Caco-2 (cell line): ENCODE results near the gene MTHFD1L. TPM values are rescaled to one million over a fixed set of nuclear protein-coding genes. Genes with fewer than 3 reads are reported as not detected.

Experiments
- BruUV-seq: library from RNA; stranded (reverse); fragments of 400-500 nt; replicated peaks from 2 replicates; lab custom pipeline; 2021; lab: Mats Ljungman, UMichigan
- CTCF ChIA-PET: fragments of 300-600 bp; sonication (Branson Sonifier 250); formaldehyde crosslinking; loops from one replicate; lab custom pipeline; 2022; ENCODE audit warnings: antibody characterized with exemption; lab: Charles Lee
- POLR2A ChIA-PET: fragments of 300-600 bp; sonication (Branson Sonifier 250); formaldehyde crosslinking; loops from one replicate; lab custom pipeline; 2022; ENCODE audit warnings: antibody characterized with exemption; lab: Charles Lee
- DNase-seq, 2 experiments: peaks; one replicate each; pipeline versions ENCODE4 v3.0.0 to v3.0.0-alpha.2; 2020 to 2022
- H3K27me3 ChIP-seq: replicated peaks from 2 replicates; pipeline ENCODE4 v1.6.0; 2011; ENCODE audit warnings: low read length; ENCODE audit not compliant: control insufficient read depth, insufficient read depth
- H3K36me3 ChIP-seq: 2 replicates; pipeline ENCODE4 v1.5.1; 2011; ENCODE audit warnings: low read length; ENCODE audit not compliant: control insufficient read depth, insufficient read depth
- H3K4me1 ChIP-seq: fragments of 250-450 bp; sonication (Bioruptor Pico); 2 replicates; pipeline ENCODE4 v1.5.1; 2020; ENCODE audit warnings: mild to moderate bottlenecking
- H3K4me3 ChIP-seq: 2 replicates; pipeline ENCODE4 v1.5.1; 2011; ENCODE audit warnings: low read depth, mild to moderate bottlenecking, control low read depth, low read length
- H3K9me3 ChIP-seq: fragments of 250-450 bp; sonication (Bioruptor Pico); 2 replicates; pipeline ENCODE4 v1.5.1; 2020; ENCODE audit warnings: mild to moderate bottlenecking, moderate library complexity
- H3K27ac Mint-ChIP-seq: one replicate; pipeline ENCODE4 v1.8.0; 2022; ENCODE audit warnings: mixed read lengths; ENCODE audit not compliant: unreplicated experiment
- H3K27me3 Mint-ChIP-seq: one replicate; pipeline ENCODE4 v1.8.0; 2022; ENCODE audit warnings: mixed read lengths; ENCODE audit not compliant: insufficient read depth, unreplicated experiment
- H3K36me3 Mint-ChIP-seq: one replicate; pipeline ENCODE4 v1.8.0; 2022; ENCODE audit warnings: mild to moderate bottlenecking, mixed read lengths; ENCODE audit not compliant: insufficient read depth, unreplicated experiment
- H3K4me1 Mint-ChIP-seq: one replicate; pipeline ENCODE4 v1.8.0; 2022; ENCODE audit warnings: low read depth, mixed read lengths; ENCODE audit not compliant: unreplicated experiment
- H3K4me3 Mint-ChIP-seq: one replicate; pipeline ENCODE4 v1.8.0; 2022; ENCODE audit warnings: mild to moderate bottlenecking, moderate library complexity, mixed read lengths; ENCODE audit not compliant: unreplicated experiment
- H3K9me3 Mint-ChIP-seq: one replicate; pipeline ENCODE4 v1.8.0; 2022; ENCODE audit warnings: mixed read lengths; ENCODE audit not compliant: unreplicated experiment
- intact Hi-C: fragments of 100-400 bp; cut with micrococcal nuclease; formaldehyde crosslinking; loops from one replicate; pipeline ENCODE4 v1.10.0; 2022; ENCODE audit not compliant: unreplicated experiment
- total RNA-seq: library from RNA; stranded (reverse); gene quantifications from 2 replicates; pipeline ENCODE4 v1.2.3, GENCODE V29; 2022
- TF ChIP-seq, protein P1 (sequence below), 2 experiments: fragments of 200-600 bp in 1 of 2; IDR thresholded peaks; 1 replicate in 1 of 2; 2 replicates in 1 of 2; pipeline versions ENCODE4 v1.5.1 to v1.8.0; 2011 to 2022; ENCODE audit warnings: antibody characterized with exemption in 1 of 2, control low read depth in 1 of 2, inconsistent platforms in 1 of 2, low read depth in 1 of 2, low read length in 1 of 2, mild to moderate bottlenecking in 1 of 2, moderate library complexity in 1 of 2; ENCODE audit not compliant: insufficient read depth in 1 of 2, severe bottlenecking in 1 of 2, unreplicated experiment in 1 of 2

MTHFD1L gene
- total RNA-seq, 1 experiment from 2014 or later = 102 TPM

DNA sequence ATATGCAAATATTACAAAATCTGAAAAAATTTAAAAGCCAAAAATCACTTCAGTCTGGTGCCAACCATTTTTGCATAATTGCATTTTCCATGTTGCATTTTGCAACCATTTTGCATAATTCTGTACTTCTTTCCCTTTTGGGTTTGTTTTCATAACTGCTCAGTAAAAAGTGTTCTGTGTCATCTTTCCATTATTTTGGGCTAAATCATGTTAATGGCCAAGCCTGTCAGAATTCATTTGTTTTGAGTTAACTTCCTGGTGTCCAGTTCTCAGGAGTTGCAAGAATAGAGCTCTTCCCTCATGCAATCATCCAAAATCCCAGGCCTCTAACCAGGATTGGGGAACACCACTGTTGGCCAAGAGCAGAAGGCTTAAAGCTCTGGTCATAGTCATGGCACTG lies 133.6 kb downstream of the MTHFD1L start:
- no peak overlapping the region for H3K4me3 ChIP-seq
- H3K36me3 ChIP-seq = no peaks in the 10 kb centered on the region
- DNase-seq = no peak
- Mint-ChIP-seq H3K4me3 (no peak overlapping the region), H3K27ac (no peak overlapping the region), H3K4me1 (no peaks in the 10 kb centered on the region), H3K36me3 (peaks cover 21% of the 10 kb centered on the region), H3K9me3 (no peaks in the 10 kb centered on the region), H3K27me3 (no peaks in the 10 kb centered on the region)
- ChIA-PET CTCF (no interaction called here), POLR2A (no interaction called here)
- BruUV-seq = no TSS peak
- no peaks in the 10 kb centered on the region for H3K27me3 ChIP-seq
- no peaks in the 10 kb centered on the region for H3K4me1 ChIP-seq
- intact Hi-C loops = no loop called here
- TF ChIP-seq, protein P1, sequence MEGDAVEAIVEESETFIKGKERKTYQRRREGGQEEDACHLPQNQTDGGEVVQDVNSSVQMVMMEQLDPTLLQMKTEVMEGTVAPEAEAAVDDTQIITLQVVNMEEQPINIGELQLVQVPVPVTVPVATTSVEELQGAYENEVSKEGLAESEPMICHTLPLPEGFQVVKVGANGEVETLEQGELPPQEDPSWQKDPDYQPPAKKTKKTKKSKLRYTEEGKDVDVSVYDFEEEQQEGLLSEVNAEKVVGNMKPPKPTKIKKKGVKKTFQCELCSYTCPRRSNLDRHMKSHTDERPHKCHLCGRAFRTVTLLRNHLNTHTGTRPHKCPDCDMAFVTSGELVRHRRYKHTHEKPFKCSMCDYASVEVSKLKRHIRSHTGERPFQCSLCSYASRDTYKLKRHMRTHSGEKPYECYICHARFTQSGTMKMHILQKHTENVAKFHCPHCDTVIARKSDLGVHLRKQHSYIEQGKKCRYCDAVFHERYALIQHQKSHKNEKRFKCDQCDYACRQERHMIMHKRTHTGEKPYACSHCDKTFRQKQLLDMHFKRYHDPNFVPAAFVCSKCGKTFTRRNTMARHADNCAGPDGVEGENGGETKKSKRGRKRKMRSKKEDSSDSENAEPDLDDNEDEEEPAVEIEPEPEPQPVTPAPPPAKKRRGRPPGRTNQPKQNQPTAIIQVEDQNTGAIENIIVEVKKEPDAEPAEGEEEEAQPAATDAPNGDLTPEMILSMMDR (IDR thresholded peaks at IDR 0.05; ENCODE audit: insufficient read depth in 1 of 2, low read depth in 1 of 2, low read length in 1 of 2, severe bottlenecking in 1 of 2, unreplicated experiment in 1 of 2) = no peak
- H3K9me3 ChIP-seq = no peaks in the 10 kb centered on the region

DNA sequence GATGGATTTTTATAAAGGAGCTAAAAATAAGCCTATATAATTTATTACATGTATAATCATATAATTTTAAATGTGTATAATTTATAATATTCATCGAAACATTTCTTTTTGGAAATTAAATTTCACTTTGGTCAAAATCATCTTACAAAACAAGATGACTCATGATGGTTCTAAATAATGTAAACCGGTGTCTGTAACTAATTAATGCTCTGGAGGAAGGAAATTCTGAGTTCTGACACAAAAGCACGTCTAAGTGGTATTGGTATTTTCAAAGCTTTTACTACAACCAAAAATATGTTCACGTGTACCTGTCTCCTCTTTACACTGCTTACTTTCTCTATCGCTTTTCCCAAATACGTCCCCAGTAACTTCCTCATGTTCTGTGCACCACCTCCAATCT lies 134.1 kb downstream of the MTHFD1L start:
- Histone ChIP-seq H3K27me3 (no peaks in the 10 kb centered on the region), H3K4me1 (no peaks in the 10 kb centered on the region), H3K36me3 (no peaks in the 10 kb centered on the region), H3K9me3 (no peaks in the 10 kb centered on the region), H3K4me3 (no peak overlapping the region)
- intact Hi-C loops = no loop called here
- H3K27ac Mint-ChIP-seq = no peak overlapping the region
- H3K4me1 Mint-ChIP-seq = no peaks in the 10 kb centered on the region
- DNase-seq = no peak
- CTCF ChIA-PET = no interaction called here
- BruUV-seq = no TSS peak
- no peaks in the 10 kb centered on the region for H3K9me3 Mint-ChIP-seq
- POLR2A ChIA-PET = no interaction called here
- peaks cover 16% of the 10 kb centered on the region for H3K36me3 Mint-ChIP-seq
- TF ChIP-seq, protein P1 (IDR thresholded peaks at IDR 0.05; ENCODE audit: insufficient read depth in 1 of 2, low read depth in 1 of 2, low read length in 1 of 2, severe bottlenecking in 1 of 2, unreplicated experiment in 1 of 2) = no peak
- no peak overlapping the region for H3K4me3 Mint-ChIP-seq
- no peaks in the 10 kb centered on the region for H3K27me3 Mint-ChIP-seq

DNA sequence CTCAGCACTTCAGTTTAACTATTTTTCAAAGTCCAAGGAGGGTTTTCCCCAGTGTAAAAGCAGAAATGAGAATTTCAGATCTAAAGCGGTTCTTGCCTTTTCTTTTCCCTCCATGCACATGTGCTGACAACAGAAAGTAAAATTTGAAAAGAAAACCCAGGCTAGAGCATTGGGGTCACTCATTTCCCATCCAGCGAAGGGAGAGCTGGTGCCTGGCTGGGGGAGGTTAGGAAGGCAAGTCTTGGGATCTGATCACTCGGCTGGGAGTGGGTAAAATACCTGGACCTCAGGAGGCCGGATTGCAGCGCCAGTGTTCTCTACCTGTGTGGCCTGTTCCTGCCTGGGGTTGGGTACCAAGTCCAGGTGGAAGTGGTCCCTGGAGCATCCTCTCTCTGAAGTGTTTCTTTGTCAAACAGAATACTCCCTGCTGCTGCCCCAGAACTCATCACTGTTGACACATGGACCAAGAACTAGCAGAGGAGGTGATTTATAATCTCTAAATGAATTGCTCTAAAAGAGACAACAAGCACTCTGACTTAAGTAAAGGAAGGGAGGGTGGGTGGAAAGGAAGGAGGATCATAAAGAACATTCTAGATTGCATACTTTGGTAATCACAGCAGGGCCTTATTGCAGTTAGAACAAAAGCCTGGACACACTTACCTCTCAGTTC lies 136.0 kb downstream of the MTHFD1L start:
- no peak overlapping the region for H3K4me3 Mint-ChIP-seq

More for the DNA sequence above, 136.0 kb downstream of the MTHFD1L start:
- Histone ChIP-seq H3K4me1 (no peaks in the 10 kb centered on the region), H3K36me3 (no peaks in the 10 kb centered on the region), H3K9me3 (no peaks in the 10 kb centered on the region), H3K27me3 (no peaks in the 10 kb centered on the region), H3K4me3 (no peak overlapping the region)
- Mint-ChIP-seq H3K27ac (no peak overlapping the region), H3K9me3 (no peaks in the 10 kb centered on the region), H3K4me1 (no peaks in the 10 kb centered on the region), H3K27me3 (no peaks in the 10 kb centered on the region), H3K36me3 (peaks cover 9% of the 10 kb centered on the region)
- POLR2A ChIA-PET = no interaction called here
- CTCF ChIA-PET = no interaction called here
- TF ChIP-seq, protein P1 (IDR thresholded peaks at IDR 0.05; ENCODE audit: insufficient read depth in 1 of 2, low read depth in 1 of 2, low read length in 1 of 2, severe bottlenecking in 1 of 2, unreplicated experiment in 1 of 2) = no peak
- no peak for DNase-seq
- intact Hi-C loops = no loop called here
- BruUV-seq = no TSS peak
